HG03280 (cell line): ENCODE measurements around the gene GJB1.
"Not testable (repeated sequence)": the region's sequence is repeated elsewhere in the genome, so short reads cannot be mapped to it uniquely, and the experiment has no call there.

Source experiments
- ATAC-seq: cut with Tn5 transposase; IDR thresholded peaks from one replicate; pipeline ENCODE4 v1.9.1; 2021; ENCODE audit warnings: mild to moderate bottlenecking, moderate library complexity; ENCODE audit not compliant: unreplicated experiment

The GJB1 gene

GRCh38 chrX:71254092-71254963, 31.3 kb downstream of the GJB1 start, which contains the start of gene ZMYM3:
TSS of gene ZMYM3 (minus strand) at chrX:71254140. CDS start at chrX:71253255, 885 bp downstream.
- ATAC-seq, result peak; percentile 94

GRCh38 chrX:71256051-71256450, 33.0 kb downstream of the GJB1 start:
- no peak for ATAC-seq

- ATAC-seq, result no peak
Observed at GRCh38 chrX:71256856-71257255, 33.8 kb downstream of the GJB1 start.

- ATAC-seq, result not testable (repeated sequence)
Observed at GRCh38 chrX:71268624-71269023, 45.6 kb downstream of the GJB1 start.

- ATAC-seq, result no peak
Observed at GRCh38 chrX:71269801-71270395, 46.9 kb downstream of the GJB1 start.

GRCh38 chrX:71272313-71272712, 49.3 kb downstream of the GJB1 start:
- ATAC-seq, result not testable (repeated sequence)
